ENCODE measurements around the gene OR5T3.
A peak's percentile ranks its signal among the peaks of the same experiment; 100 is the strongest.
"Not testable (repeated sequence)": the region's sequence is repeated elsewhere in the genome, so short reads cannot be mapped to it uniquely, and the experiment has no call there.

OR5T3 gene

DNA sequence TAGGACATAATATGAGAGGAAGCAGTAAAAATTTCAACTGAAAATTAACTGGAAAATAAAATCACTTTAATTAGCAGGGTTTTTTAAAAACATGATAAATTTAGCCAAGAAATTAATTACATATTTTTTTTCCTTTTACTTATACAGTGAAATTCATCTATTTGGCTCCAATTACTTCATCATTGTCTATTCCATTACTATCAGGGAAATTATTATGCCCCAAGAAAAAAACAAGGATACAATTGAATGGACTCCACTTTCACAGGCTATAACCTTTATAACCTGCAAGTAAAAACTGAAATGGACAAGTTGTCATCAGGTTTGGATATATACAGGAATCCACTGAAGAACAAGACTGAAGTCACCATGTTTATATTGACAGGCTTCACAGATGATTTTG is at the start of gene OR5T3:
Gene OR5T3, plus strand, starts transcription at position 301 of the 400 bp plus-strand sequence. Its CDS starts 0 bp downstream, at position 301.
- no peaks in the 10 kb centered on the region for H3K9me3 ChIP-seq (ENCODE audit: control insufficient read depth, insufficient read depth, low read length)
- no peaks in the 10 kb centered on the region for H3K36me3 ChIP-seq (ENCODE audit: control insufficient read depth, insufficient read depth, low read length)
- H3K4me3 ChIP-seq (ENCODE audit: low read length): no peak within 1 kb of the TSS
- DNase-seq (ENCODE audit: low read depth, low spot score): no peak
- no peak within 1 kb of the TSS for H3K27ac ChIP-seq (ENCODE audit: low read length)
- no peaks in the 10 kb centered on the region for H3K4me1 ChIP-seq (ENCODE audit: control insufficient read depth, insufficient read depth, low read length)
- no peaks in the 10 kb centered on the region for H3K27me3 ChIP-seq (ENCODE audit: control insufficient read depth, insufficient read depth, low read length)

DNA sequence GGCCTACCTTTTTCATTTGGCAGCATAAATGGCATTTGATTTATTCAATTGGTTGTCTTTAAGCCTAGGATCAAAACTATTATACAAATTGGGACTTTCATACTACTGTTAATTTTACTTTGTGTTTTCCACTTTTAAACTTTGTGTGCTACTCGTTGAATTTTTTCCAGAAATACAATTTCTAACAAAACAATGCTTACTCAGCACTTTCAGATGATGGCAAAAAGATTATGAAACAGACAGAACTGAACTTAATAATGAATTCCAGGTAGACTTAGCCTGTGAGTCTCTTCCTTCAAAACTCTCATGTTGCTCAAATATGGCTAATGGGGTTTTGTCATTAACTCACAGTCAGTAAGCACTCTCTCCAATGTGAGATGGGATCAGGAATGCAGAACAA is 44.3 kb upstream of the OR5T3 start:
- no peak for DNase-seq (ENCODE audit: low read depth, low spot score)
- WGBS (ENCODE audit: insufficient coverage, insufficient read length): no CpG with 5 or more reads among the region's 1 CpG

DNA sequence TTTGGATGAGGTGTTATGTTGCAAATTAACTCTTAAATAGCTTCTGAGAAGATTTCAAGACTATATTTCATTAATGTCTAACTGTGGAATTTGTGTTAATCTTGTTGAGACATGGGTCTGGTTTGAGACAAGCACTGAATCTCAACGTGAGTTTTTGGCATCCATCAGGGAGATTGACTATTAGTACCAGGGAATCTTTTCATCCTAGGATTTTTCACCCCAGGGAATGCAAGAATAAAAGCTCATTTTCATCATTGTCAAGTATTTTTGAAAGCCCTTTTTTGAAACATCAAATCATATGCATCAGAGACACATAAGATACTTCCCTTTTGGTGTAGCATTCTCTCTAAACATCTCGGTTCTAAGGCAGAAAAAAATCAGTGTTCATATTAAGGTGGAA is 37.5 kb upstream of the OR5T3 start:
- no peak overlapping the region for H3K27ac ChIP-seq (ENCODE audit: low read length)
- no peak for DNase-seq (ENCODE audit: low read depth, low spot score)
- H3K36me3 ChIP-seq (ENCODE audit: control insufficient read depth, insufficient read depth, low read length): no peaks in the 10 kb centered on the region
- no peaks in the 10 kb centered on the region for H3K9me3 ChIP-seq (ENCODE audit: control insufficient read depth, insufficient read depth, low read length)
- no peaks in the 10 kb centered on the region for H3K27me3 ChIP-seq (ENCODE audit: control insufficient read depth, insufficient read depth, low read length)
- no CpG with 5 or more reads among the region's 2 CpGs for WGBS (ENCODE audit: insufficient coverage, insufficient read length)
- no peaks in the 10 kb centered on the region for H3K4me1 ChIP-seq (ENCODE audit: control insufficient read depth, insufficient read depth, low read length)
- no peak overlapping the region for H3K4me3 ChIP-seq (ENCODE audit: low read length)

More for the DNA sequence above, 44.3 kb upstream of the OR5T3 start:
- H3K36me3 ChIP-seq (ENCODE audit: control insufficient read depth, insufficient read depth, low read length): no peaks in the 10 kb centered on the region
- H3K9me3 ChIP-seq (ENCODE audit: control insufficient read depth, insufficient read depth, low read length): no peaks in the 10 kb centered on the region
- no peaks in the 10 kb centered on the region for H3K4me1 ChIP-seq (ENCODE audit: control insufficient read depth, insufficient read depth, low read length)
- no peaks in the 10 kb centered on the region for H3K27me3 ChIP-seq (ENCODE audit: control insufficient read depth, insufficient read depth, low read length)
- no peak overlapping the region for H3K4me3 ChIP-seq (ENCODE audit: low read length)
- no peak overlapping the region for H3K27ac ChIP-seq (ENCODE audit: low read length)

DNA sequence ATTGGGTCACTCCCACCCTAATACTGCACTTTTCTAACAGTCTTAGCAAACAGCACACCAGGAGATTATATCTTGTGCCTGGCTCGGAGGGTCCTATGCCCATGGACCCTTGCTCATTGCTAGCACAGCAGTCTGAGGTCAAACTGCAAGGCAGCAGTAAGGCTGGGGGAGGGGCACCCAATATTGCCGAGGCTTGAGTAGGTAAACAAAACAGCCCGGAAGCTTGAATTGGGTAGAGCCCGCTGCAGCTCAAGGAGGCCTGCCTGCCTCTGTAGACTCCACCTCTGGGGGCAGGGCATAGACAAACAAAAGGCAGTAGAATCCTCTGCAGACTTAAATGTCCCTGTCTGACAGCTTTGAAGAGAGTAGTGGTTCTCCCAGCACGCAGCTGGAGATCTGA is 32.3 kb upstream of the OR5T3 start:
- not testable (repeated sequence) for H3K36me3 ChIP-seq (ENCODE audit: control insufficient read depth, insufficient read depth, low read length); H3K27ac ChIP-seq (ENCODE audit: low read length); H3K4me3 ChIP-seq (ENCODE audit: low read length); H3K9me3 ChIP-seq (ENCODE audit: control insufficient read depth, insufficient read depth, low read length); H3K4me1 ChIP-seq (ENCODE audit: control insufficient read depth, insufficient read depth, low read length); H3K27me3 ChIP-seq (ENCODE audit: control insufficient read depth, insufficient read depth, low read length)
- DNase-seq (ENCODE audit: low read depth, low spot score): peak; percentile 1
- WGBS (ENCODE audit: insufficient coverage, insufficient read length): no CpG with 5 or more reads among the region's 5 CpGs

DNA sequence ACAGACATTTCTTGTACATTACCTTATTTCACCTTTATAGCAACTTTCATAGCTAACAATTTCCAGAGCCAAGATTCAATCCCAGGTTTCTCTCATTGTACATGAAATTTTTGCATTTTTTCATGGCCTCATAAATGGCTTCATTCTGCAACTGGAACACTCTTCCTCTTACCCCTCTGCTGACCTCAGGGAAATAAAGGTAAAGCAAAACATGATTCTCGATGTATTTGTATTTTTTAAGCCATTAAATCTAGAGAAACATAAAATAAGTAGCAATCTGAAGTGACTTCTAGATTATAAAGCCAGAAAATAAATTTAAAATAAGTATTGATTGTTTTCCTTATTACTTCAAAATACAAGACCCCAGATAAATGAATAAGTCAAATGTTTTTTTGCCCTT is 17.9 kb upstream of the OR5T3 start, which contains the start of gene OR5T2:
Gene OR5T2, minus strand, starts transcription at position 101 of the 400 bp plus-strand sequence. CDS start 1,193 bp downstream, outside the sequence.
- H3K36me3 ChIP-seq (ENCODE audit: control insufficient read depth, insufficient read depth, low read length): no peaks in the 10 kb centered on the region
- H3K4me1 ChIP-seq (ENCODE audit: control insufficient read depth, insufficient read depth, low read length): no peaks in the 10 kb centered on the region
- no peaks in the 10 kb centered on the region for H3K27me3 ChIP-seq (ENCODE audit: control insufficient read depth, insufficient read depth, low read length)
- H3K27ac ChIP-seq (ENCODE audit: low read length): no peak within 1 kb of the TSS
- H3K4me3 ChIP-seq (ENCODE audit: low read length): no peak within 1 kb of the TSS
- H3K9me3 ChIP-seq (ENCODE audit: control insufficient read depth, insufficient read depth, low read length): no peaks in the 10 kb centered on the region
- no peak for DNase-seq (ENCODE audit: low read depth, low spot score)
- WGBS (ENCODE audit: insufficient coverage, insufficient read length): no CpG with 5 or more reads among the region's 1 CpG

DNA sequence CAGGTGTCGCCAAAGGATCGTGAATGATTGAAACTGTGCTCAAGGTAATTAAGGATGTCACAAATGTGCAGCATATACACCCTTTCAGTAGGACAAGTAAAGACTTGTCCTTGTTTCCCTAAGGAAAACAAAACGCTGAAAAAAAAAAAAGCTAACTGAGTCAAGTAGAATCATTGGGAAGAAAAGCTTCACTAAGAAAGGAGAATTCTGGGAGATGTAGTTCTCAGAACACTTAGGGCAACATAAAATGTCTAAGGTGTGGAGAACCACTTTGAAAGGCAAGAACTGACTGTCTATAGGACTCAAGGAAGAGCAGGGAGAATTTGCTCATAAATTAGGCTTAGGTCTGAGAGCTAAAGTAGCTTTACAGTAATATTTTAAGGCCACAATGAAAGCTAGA is 19.0 kb downstream of the OR5T3 start:
- Histone ChIP-seq H3K4me1 (ENCODE audit: control insufficient read depth, insufficient read depth, low read length) (no peaks in the 10 kb centered on the region), H3K27me3 (ENCODE audit: control insufficient read depth, insufficient read depth, low read length) (no peaks in the 10 kb centered on the region), H3K36me3 (ENCODE audit: control insufficient read depth, insufficient read depth, low read length) (no peaks in the 10 kb centered on the region), H3K9me3 (ENCODE audit: control insufficient read depth, insufficient read depth, low read length) (no peaks in the 10 kb centered on the region), H3K4me3 (ENCODE audit: low read length) (no peak overlapping the region), H3K27ac (ENCODE audit: low read length) (no peak overlapping the region)
- DNase-seq (ENCODE audit: low read depth, low spot score): no peak
- WGBS (ENCODE audit: insufficient coverage, insufficient read length): no CpG with 5 or more reads among the region's 3 CpGs

DNA sequence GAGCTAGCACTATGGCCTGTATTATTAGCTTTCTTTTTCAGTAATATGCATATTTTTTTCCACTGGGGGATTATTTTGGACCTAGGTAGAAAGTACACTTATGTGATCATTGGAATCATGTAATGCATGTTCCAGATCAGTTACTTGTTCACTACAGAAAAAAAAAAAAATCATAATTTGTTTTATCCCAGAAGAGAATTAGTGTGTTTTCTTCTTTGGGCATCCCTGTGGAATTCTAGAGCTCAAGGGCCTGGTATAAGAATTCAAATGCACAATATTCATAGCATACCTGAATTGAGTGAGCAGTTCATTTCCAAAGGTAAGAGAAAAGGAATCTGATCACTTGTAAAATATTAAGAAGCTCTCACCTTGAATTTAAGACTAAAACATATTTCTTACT is 21.8 kb downstream of the OR5T3 start, which contains the start of gene OR5T1:
Gene OR5T1, plus strand, starts transcription at position 301 of the 400 bp plus-strand sequence. CDS start 1,485 bp downstream, outside the sequence.
- DNase-seq (ENCODE audit: low read depth, low spot score): no peak

DNA sequence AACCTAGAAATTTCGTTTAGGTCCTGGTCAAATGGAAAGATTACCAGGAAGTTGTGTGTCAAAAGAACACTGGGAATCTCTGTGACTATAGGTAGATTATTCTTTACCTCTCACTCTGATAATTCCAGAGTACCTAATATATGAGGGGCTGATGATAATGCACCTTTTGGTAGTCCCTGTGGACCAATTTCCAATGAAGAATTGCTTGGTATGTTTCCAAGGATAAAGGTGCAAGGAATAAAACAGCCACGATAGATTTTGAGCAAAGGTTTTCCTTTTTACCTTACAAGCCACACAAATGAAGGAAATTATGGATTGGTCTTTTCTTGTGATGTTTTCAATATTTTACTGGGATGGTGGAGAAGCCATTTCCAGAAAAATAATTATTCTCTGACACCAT is 40.1 kb downstream of the OR5T3 start, which contains the start of gene OR8H1:
Gene OR8H1, minus strand, starts transcription at position 101 of the 400 bp plus-strand sequence. CDS start 1,192 bp downstream, outside the sequence.
- Histone ChIP-seq H3K4me1 (ENCODE audit: control insufficient read depth, insufficient read depth, low read length) (no peaks in the 10 kb centered on the region), H3K36me3 (ENCODE audit: control insufficient read depth, insufficient read depth, low read length) (no peaks in the 10 kb centered on the region), H3K4me3 (ENCODE audit: low read length) (no peak within 1 kb of the TSS), H3K9me3 (ENCODE audit: control insufficient read depth, insufficient read depth, low read length) (no peaks in the 10 kb centered on the region), H3K27me3 (ENCODE audit: control insufficient read depth, insufficient read depth, low read length) (no peaks in the 10 kb centered on the region), H3K27ac (ENCODE audit: low read length) (no peak within 1 kb of the TSS)
- DNase-seq (ENCODE audit: low read depth, low spot score): no peak
- WGBS (ENCODE audit: insufficient coverage, insufficient read length): no CpG with 5 or more reads among the region's 2 CpGs

More for the DNA sequence above, 21.8 kb downstream of the OR5T3 start, which contains the start of gene OR5T1:
- no peaks in the 10 kb centered on the region for H3K27me3 ChIP-seq (ENCODE audit: control insufficient read depth, insufficient read depth, low read length)
- H3K27ac ChIP-seq (ENCODE audit: low read length): no peak within 1 kb of the TSS
- no peaks in the 10 kb centered on the region for H3K4me1 ChIP-seq (ENCODE audit: control insufficient read depth, insufficient read depth, low read length)
- no peaks in the 10 kb centered on the region for H3K9me3 ChIP-seq (ENCODE audit: control insufficient read depth, insufficient read depth, low read length)
- no peak within 1 kb of the TSS for H3K4me3 ChIP-seq (ENCODE audit: low read length)
- no peaks in the 10 kb centered on the region for H3K36me3 ChIP-seq (ENCODE audit: control insufficient read depth, insufficient read depth, low read length)

DNA sequence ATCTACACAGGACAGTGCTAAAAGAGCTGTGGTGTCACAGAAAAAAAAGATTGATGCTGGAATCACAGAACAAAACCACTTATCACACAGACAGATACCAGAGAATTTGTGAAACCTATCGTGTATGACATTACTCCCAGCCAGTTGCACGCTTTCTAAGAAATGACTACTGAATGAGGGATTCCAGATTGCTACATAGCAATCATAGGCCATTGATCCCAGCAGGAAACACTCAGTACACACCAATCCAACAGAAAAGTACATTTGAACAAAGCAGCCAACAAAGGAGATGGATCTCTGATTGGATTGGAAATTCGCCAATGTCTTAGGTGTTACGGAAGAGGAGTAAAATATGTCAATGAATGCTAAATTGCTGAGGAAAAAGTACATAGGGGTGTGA is 44.8 kb downstream of the OR5T3 start:
- Histone ChIP-seq H3K36me3 (ENCODE audit: control insufficient read depth, insufficient read depth, low read length) (no peaks in the 10 kb centered on the region), H3K9me3 (ENCODE audit: control insufficient read depth, insufficient read depth, low read length) (no peaks in the 10 kb centered on the region), H3K27me3 (ENCODE audit: control insufficient read depth, insufficient read depth, low read length) (no peaks in the 10 kb centered on the region), H3K27ac (ENCODE audit: low read length) (no peak overlapping the region), H3K4me1 (ENCODE audit: control insufficient read depth, insufficient read depth, low read length) (no peaks in the 10 kb centered on the region), H3K4me3 (ENCODE audit: low read length) (no peak overlapping the region)
- WGBS (ENCODE audit: insufficient coverage, insufficient read length): no CpG with 5 or more reads among the region's 4 CpGs
- DNase-seq (ENCODE audit: low read depth, low spot score): no peak
